GM21528 (cell line): ENCODE results near the gene EHHADH.
A peak's percentile ranks its signal among the peaks of the same experiment; 100 is the strongest.

Experiments
- ATAC-seq: cut with Tn5 transposase; IDR thresholded peaks from one replicate; pipeline ENCODE4 v1.9.1; 2021; ENCODE audit warnings: mild to moderate bottlenecking, moderate library complexity; ENCODE audit not compliant: unreplicated experiment, low FRiP score

EHHADH gene

GRCh38 chr3:185199671-185200070 lies 54.2 kb downstream of the EHHADH start:
- ATAC-seq = no peak

DNA sequence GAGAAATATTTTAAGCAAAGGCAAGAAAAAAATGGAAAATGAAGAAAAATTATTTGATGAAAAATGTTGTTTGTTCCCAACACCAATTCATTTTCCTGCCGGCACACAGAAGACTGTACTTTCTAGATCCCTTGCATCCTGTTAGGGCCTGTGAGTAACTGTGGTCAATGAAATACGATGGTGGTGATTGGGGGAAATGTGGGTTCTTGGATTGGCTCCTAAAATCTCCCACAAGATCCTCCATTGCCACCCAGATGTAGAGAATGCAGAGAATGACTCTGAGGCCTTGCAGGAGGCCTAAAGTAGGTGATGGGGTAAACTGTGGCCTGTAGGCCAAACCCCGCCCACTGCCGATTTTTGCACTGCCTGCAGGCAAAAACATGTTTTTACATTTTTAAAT lies 54.6 kb downstream of the EHHADH start:
- no peak for ATAC-seq

GRCh38 chr3:185197068-185197467 lies 56.8 kb downstream of the EHHADH start:
- no peak for ATAC-seq

- no peak for ATAC-seq
These were observed 58.2 kb downstream of the EHHADH start for GRCh38 chr3:185195652-185196051.

- ATAC-seq = no peak
These were observed 65.0 kb downstream of the EHHADH start for GRCh38 chr3:185188816-185189215.

- no peak for ATAC-seq
These were observed 66.5 kb downstream of the EHHADH start for GRCh38 chr3:185187391-185187790.

DNA sequence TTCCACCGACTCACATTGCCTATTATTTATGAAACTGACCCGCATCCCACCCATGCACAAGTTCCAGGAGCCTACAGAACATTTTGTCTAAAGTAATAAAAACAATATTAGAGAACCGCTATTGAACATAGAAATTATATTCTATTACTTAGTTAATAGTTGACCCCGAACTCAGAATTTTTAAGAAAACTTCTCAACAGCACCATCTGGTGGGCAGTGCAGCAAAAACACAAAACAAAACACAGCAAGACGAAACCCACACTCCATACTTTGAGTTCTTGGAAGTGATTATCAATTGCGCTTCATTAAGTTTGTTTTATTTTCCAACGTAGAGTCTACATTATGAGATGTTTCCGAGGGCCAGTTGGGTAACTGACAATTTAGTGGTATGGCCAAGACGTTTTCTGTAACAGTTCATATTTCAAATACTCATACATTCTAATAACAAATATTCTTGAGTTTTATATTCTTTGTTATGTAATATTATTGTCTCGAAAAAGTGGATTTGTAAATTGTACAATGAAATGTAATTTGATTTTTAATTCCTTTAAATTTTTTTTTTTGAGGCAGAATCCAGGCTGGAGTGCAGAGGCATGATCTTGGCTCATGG lies 77.0 kb downstream of the EHHADH start:
- no peak for ATAC-seq

DNA sequence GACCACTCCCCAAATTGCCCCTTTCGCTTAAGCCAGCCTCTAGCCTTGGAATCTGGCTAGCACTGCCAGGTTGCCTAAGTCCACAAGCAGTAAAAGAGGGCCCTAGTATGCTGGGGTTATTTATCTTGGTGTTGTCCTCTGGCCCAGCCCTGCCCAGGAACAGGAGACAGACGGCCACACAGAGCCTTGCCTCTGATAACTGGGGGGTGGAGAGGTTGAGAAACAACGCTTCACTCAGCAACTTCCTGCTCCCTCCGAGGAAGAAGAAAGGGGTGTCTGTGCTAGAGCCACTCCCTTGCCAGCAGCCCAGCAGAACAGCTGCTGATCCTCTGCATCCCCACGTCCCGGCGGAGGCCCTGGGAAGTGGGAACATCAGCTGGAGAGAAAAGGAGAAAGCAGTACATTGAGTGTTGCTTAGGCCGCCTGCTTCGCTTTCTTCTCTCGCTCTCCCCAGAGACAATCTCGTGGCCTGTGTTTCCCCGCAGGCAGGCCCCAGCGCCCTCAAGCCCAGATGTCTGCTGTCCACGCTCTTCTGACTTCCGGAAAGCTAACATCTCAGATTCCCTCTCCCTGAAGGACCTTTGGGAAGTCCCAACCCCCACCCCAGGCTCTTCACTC lies 78.4 kb downstream of the EHHADH start:
- ATAC-seq = peak; percentile 64

DNA sequence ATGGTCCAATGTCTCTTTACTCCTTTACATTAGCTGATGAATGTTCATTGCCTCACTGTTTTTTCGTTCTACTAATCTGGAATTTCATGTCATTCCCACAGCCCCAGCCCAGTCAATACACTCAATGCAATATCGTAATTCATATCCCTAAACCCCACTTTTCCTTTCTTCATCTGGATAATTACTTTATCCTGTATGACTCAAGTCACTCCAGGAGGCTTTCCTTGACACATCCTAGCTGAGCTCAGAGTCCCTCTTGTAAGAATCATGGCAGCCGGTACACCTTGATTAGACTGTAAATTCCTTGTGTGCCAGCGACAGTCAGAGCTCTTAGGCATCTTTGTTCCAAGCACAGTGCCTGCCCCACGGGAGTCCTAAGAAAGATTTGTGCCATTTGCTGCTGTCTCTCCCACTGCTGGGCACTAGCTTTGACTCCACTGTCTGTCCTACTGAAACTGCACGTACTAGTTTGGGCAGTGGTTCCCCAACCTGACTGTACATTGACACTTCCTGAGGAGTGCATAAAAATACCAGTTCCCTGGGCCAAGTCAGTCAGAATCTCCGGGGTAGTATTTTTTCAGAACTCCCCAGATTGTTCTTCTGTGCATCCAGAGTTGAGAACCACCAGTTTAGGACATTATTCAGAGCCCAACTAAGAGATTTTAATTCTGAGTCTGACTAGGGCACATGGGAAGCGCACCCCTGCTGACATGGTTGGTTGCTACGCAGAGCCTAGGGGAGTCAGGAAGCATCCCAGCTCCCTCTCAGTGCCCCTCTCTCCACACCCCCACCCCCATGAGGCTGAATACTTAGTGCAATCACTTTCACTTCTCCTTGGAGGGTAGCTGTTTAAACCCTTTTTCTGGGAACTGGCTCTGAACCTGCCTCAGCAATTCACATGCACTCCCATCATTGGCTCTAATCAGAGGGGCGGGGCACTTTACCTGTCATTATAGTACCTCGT lies 81.5 kb downstream of the EHHADH start:
- no peak for ATAC-seq

DNA sequence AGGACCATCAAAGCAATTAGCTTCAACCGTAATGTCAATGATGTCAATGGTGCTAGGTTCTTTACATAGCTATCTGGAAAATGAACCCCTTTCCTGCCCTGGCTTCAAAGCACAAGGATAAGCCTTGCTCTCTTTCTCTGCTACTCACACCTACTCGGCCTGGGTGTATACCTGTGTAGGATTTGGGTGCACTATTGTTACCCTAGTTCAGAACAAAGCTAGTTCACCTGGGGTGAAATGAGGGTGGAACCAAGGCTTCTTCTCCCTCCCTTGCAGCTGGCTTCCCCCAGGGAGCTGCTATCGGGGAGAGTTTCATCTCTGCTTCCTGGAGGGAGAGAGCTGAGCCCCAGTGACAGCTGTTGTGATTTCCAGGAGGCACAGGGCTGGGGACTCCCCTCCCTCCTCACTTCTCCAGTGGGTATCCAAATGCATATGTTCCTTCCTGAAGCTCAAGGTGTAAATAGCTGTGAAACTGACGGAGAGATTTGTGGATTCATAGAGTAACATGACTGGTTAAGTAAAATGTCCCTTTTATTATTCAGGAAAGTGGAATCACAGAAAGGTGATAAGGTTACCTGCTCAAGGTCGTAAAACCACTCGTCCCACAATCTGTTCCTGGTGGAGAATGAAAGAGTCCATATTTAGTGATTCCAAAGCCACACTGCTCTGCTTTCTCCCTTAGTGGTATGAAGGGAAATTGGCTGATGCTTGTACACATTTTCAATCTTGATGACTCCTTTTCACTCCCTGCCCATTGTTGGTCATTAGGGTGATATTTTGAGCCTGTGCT lies 89.2 kb downstream of the EHHADH start:
- ATAC-seq = no peak

DNA sequence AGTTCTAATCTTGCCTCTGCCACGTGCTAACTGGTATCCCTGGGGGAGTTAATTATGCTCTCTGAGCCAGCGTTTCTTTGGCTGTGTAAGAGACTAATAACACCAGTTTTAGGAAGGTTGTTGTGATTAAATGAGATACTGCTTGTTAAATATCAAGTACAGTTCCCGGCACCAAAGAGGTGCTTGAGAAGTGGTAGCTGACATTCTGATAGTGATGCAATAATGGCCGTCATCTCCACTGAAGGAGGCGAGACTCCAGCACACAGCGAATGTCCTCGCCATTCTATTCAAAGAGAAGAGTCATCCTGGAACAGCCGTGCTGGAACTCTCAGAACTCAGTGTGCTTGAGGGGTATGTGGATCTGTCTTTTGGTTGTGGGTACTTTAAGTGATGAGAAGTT lies 91.2 kb downstream of the EHHADH start:
- ATAC-seq = no peak

- ATAC-seq = no peak
These were observed 92.1 kb downstream of the EHHADH start for GRCh38 chr3:185161761-185162160.

DNA sequence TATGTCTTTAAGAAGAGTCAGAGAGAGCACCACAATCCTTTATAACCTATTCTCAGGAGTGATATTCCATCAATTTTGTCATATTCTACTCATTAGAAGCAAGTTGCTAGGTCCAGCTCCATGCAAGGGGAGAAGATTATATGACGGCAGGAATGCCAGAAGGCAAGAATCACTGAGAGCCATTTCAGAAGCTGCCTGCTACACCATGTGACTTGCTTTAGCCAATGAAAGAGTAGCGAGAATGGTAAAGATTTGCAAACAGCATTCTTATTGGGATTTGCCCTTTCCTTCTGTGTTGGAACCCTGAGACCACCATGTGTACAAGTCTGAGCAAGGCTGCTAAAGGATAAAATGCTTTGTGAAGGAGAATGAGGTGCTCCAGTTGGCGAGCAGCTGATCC lies 96.5 kb downstream of the EHHADH start:
- no peak for ATAC-seq

- ATAC-seq = no peak
These were observed 98.2 kb downstream of the EHHADH start for GRCh38 chr3:185155678-185156077.

DNA sequence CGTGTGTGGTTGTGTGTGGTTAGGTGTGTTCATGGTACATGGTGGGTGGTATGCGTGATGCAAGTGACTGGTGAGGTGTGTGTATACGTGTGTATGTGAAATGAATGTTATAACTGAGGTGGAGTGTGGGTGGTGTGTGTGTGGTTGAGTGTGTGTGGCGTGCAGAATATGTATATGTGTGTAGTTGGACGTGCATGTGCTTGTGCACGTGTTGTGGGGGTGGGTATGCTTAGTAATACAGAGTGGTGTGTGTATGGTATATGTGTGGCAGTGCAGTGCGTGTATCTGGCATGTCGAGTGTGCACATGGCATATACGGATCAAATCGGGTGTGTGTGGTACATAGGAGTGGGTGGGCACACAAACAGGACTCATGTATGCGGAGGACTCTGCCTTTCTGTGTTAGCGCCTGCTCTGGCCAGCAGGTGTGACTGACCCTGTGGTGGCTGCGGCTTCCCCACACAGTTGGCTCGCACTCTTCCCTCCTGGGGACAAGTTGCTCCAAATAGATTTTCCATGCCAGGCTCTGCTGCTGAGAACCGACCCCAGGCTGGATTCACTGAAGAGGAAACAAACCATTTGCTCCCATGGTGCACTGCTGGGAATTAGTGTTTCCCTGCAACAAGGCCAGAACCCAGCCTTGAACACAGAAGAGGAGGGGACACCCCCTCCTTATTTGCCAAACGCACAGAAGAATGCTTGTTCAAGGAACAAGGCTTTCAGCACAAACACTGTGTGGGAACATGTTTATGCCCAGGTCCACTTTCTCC lies 99.8 kb downstream of the EHHADH start:
- ATAC-seq = no peak

GRCh38 chr3:185153171-185153771 lies 100.6 kb downstream of the EHHADH start:
- no peak for ATAC-seq

GRCh38 chr3:185152410-185153170 lies 101.3 kb downstream of the EHHADH start, which contains the start of gene C3orf70:
Gene C3orf70, minus strand, starts transcription at chr3:185153060. Its CDS starts 237 bp downstream, at chr3:185152823.
- no peak for ATAC-seq

- ATAC-seq = no peak
These were observed 101.9 kb downstream of the EHHADH start for GRCh38 chr3:185151964-185152409.
